NT2/D1 (cell line): ENCODE measurements around the gene CHPT1.

Source experiments
- DNase-seq: peaks from one replicate; pipeline ENCODE4 v3.0.0-alpha.2; 2011; ENCODE audit warnings: low read depth, low spot score
- H3K27me3 ChIP-seq: 2 replicates; pipeline ENCODE4 v1.6.0; 2011; ENCODE audit warnings: mild to moderate bottlenecking; ENCODE audit not compliant: insufficient read length, insufficient read depth
- H3K36me3 ChIP-seq: 2 replicates; pipeline ENCODE4 v1.6.1; 2011; ENCODE audit warnings: mild to moderate bottlenecking, low read length, mixed read lengths; ENCODE audit not compliant: insufficient read depth, insufficient read length
- H3K4me1 ChIP-seq: 2 replicates; pipeline ENCODE4 v1.5.1; 2011; ENCODE audit not compliant: insufficient read depth, insufficient read length
- H3K4me3 ChIP-seq: 2 replicates; pipeline ENCODE4 v1.5.1; 2011; ENCODE audit warnings: low read depth; ENCODE audit not compliant: insufficient read length
- H3K9ac ChIP-seq: 2 replicates; pipeline ENCODE4 v1.6.0; 2011; ENCODE audit warnings: low read depth; ENCODE audit not compliant: insufficient read length
- H3K9me3 ChIP-seq: 2 replicates; pipeline ENCODE4 v1.5.1; 2011; ENCODE audit warnings: mild to moderate bottlenecking, low read length; ENCODE audit not compliant: insufficient read depth
- SUZ12 ChIP-seq: IDR thresholded peaks from 2 replicates; pipeline ENCODE4 v1.6.1; 2011; ENCODE audit not compliant: insufficient read length, insufficient read depth; ENCODE audit errors: extremely low read depth
- YY1 ChIP-seq: IDR thresholded peaks from 2 replicates; pipeline ENCODE4 v1.6.1; 2011; ENCODE audit not compliant: insufficient read length, insufficient read depth
- ZNF274 ChIP-seq: IDR thresholded peaks from 2 replicates; pipeline ENCODE4 v1.6.1; 2011; ENCODE audit warnings: mild to moderate bottlenecking, low read depth, low read length

The CHPT1 gene

GRCh38 chr12:101748907-101749306, 51.5 kb downstream of the CHPT1 start:
- H3K27me3 ChIP-seq, result no peaks in the 10 kb centered on the region
- no peak overlapping the region for H3K4me3 ChIP-seq
- no peak for DNase-seq
- H3K9ac ChIP-seq, result no peak overlapping the region
- no peak for TF ChIP-seq YY1
- no peak for TF ChIP-seq SUZ12
- no peak for TF ChIP-seq ZNF274
- no peaks in the 10 kb centered on the region for H3K9me3 ChIP-seq
- H3K4me1 ChIP-seq, result peaks cover 4% of the 10 kb centered on the region
- peaks cover 36% of the 10 kb centered on the region for H3K36me3 ChIP-seq

- no peaks in the 10 kb centered on the region for H3K27me3 ChIP-seq
- no peaks in the 10 kb centered on the region for H3K9me3 ChIP-seq
- DNase-seq, result no peak
- TF ChIP-seq ZNF274 (no peak), YY1 (no peak), SUZ12 (no peak)
- H3K4me1 ChIP-seq, result peaks cover 4% of the 10 kb centered on the region
- peaks cover 31% of the 10 kb centered on the region for H3K36me3 ChIP-seq
- no peak overlapping the region for H3K9ac ChIP-seq
- no peak overlapping the region for H3K4me3 ChIP-seq
Observed at GRCh38 chr12:101749657-101750056, 52.2 kb downstream of the CHPT1 start.

GRCh38 chr12:101750152-101750551, 52.7 kb downstream of the CHPT1 start:
- peaks cover 31% of the 10 kb centered on the region for H3K36me3 ChIP-seq
- TF ChIP-seq ZNF274, result no peak
- no peak for TF ChIP-seq YY1
- no peak for TF ChIP-seq SUZ12
- no peak overlapping the region for H3K4me3 ChIP-seq
- H3K4me1 ChIP-seq, result peaks cover 4% of the 10 kb centered on the region
- DNase-seq, result no peak
- no peaks in the 10 kb centered on the region for H3K27me3 ChIP-seq
- H3K9ac ChIP-seq, result no peak overlapping the region
- no peaks in the 10 kb centered on the region for H3K9me3 ChIP-seq

- Histone ChIP-seq H3K9ac (no peak overlapping the region), H3K4me1 (no peaks in the 10 kb centered on the region), H3K36me3 (peaks cover 36% of the 10 kb centered on the region), H3K9me3 (no peaks in the 10 kb centered on the region), H3K27me3 (no peaks in the 10 kb centered on the region), H3K4me3 (no peak overlapping the region)
- DNase-seq, result no peak
- TF ChIP-seq ZNF274 (no peak), YY1 (no peak), SUZ12 (no peak)
Observed at GRCh38 chr12:101759396-101760047, 62.1 kb downstream of the CHPT1 start.

- Histone ChIP-seq H3K9ac (no peak overlapping the region), H3K36me3 (peaks cover 34% of the 10 kb centered on the region), H3K27me3 (no peaks in the 10 kb centered on the region), H3K4me1 (no peaks in the 10 kb centered on the region), H3K9me3 (no peaks in the 10 kb centered on the region), H3K4me3 (no peak overlapping the region)
- no peak for TF ChIP-seq YY1
- no peak for DNase-seq
Observed at GRCh38 chr12:101761350-101761749, 63.9 kb downstream of the CHPT1 start.

- H3K4me3 ChIP-seq, result no peak overlapping the region
- TF ChIP-seq ZNF274 (no peak), YY1 (no peak), SUZ12 (no peak)
- DNase-seq, result no peak
- H3K9me3 ChIP-seq, result no peaks in the 10 kb centered on the region
- no peaks in the 10 kb centered on the region for H3K4me1 ChIP-seq
- peaks cover 30% of the 10 kb centered on the region for H3K36me3 ChIP-seq
- no peaks in the 10 kb centered on the region for H3K27me3 ChIP-seq
- H3K9ac ChIP-seq, result no peak overlapping the region
Observed at GRCh38 chr12:101761781-101762180, 64.3 kb downstream of the CHPT1 start.

GRCh38 chr12:101763246-101763931, 65.9 kb downstream of the CHPT1 start:
- Histone ChIP-seq H3K4me3 (no peak overlapping the region), H3K27me3 (no peaks in the 10 kb centered on the region), H3K9me3 (no peaks in the 10 kb centered on the region), H3K36me3 (peaks cover 34% of the 10 kb centered on the region), H3K4me1 (no peaks in the 10 kb centered on the region), H3K9ac (no peak overlapping the region)
- TF ChIP-seq SUZ12 (no peak), YY1 (no peak), ZNF274 (no peak)
- DNase-seq, result no peak
